ENCODE data around the gene CCNL2.
"Not testable (repeated sequence)": the region's sequence is repeated elsewhere in the genome, so short reads cannot be mapped to it uniquely, and the experiment has no call there.

CCNL2 gene

GRCh38 chr1:1399872-1400575 lies 889 bp upstream of the CCNL2 start:
- no peak for DNase-seq (ENCODE audit: low spot score)

GRCh38 chr1:1398677-1399186 lies 403 bp downstream of the CCNL2 start:
- DNase-seq (ENCODE audit: low spot score), result no peak

GRCh38 chr1:1397839-1398523 lies 1.2 kb downstream of the CCNL2 start:
- no peak for DNase-seq (ENCODE audit: low spot score)

- DNase-seq (ENCODE audit: low spot score), result no peak
Observed at GRCh38 chr1:1395166-1395565, 4.0 kb downstream of the CCNL2 start.

- DNase-seq (ENCODE audit: low spot score), result no peak
Observed at GRCh38 chr1:1394116-1394515, 5.0 kb downstream of the CCNL2 start.

- no peak for DNase-seq (ENCODE audit: low spot score)
Observed at GRCh38 chr1:1393428-1393827, 5.7 kb downstream of the CCNL2 start.

GRCh38 chr1:1393014-1393413 lies 6.1 kb downstream of the CCNL2 start:
- no peak for DNase-seq (ENCODE audit: low spot score)

- DNase-seq (ENCODE audit: low spot score), result no peak
Observed at GRCh38 chr1:1391225-1391624, 7.9 kb downstream of the CCNL2 start.

- DNase-seq (ENCODE audit: low spot score), result no peak
Observed at GRCh38 chr1:1390675-1391074, 8.5 kb downstream of the CCNL2 start.

GRCh38 chr1:1388078-1388472 lies 11.1 kb downstream of the CCNL2 start:
- DNase-seq (ENCODE audit: low spot score), result no peak

GRCh38 chr1:1387098-1388077 lies 11.7 kb downstream of the CCNL2 start:
- no peak for DNase-seq (ENCODE audit: low spot score)

- DNase-seq (ENCODE audit: low spot score), result no peak
Observed at GRCh38 chr1:1385931-1386330, 13.2 kb downstream of the CCNL2 start.

GRCh38 chr1:1385339-1385738 lies 13.8 kb downstream of the CCNL2 start:
- DNase-seq (ENCODE audit: low spot score), result not testable (repeated sequence)

GRCh38 chr1:1381294-1381693 lies 17.8 kb downstream of the CCNL2 start:
- DNase-seq (ENCODE audit: low spot score), result no peak

GRCh38 chr1:1380860-1381259 lies 18.3 kb downstream of the CCNL2 start:
- DNase-seq (ENCODE audit: low spot score), result no peak

GRCh38 chr1:1377540-1378205 lies 21.5 kb downstream of the CCNL2 start:
- no peak for DNase-seq (ENCODE audit: low spot score)

GRCh38 chr1:1376551-1377226 lies 22.4 kb downstream of the CCNL2 start:
- no peak for DNase-seq (ENCODE audit: low spot score)

- DNase-seq (ENCODE audit: low spot score), result peak; percentile 97
Observed at GRCh38 chr1:1374929-1375662, 24.0 kb downstream of the CCNL2 start, which contains the start of gene AURKAIP1. Gene AURKAIP1 (minus strand): TSS chr1:1375207. CDS start chr1:1374756, 451 bp downstream.

- no peak for DNase-seq (ENCODE audit: low spot score)
Observed at GRCh38 chr1:1374589-1374928, 24.6 kb downstream of the CCNL2 start.

- no peak for DNase-seq (ENCODE audit: low spot score)
Observed at GRCh38 chr1:1373815-1374588, 25.1 kb downstream of the CCNL2 start.

All from germinal center (tissue), 1 donor.